ENCODE results near the gene PITPNM3.

DNA sequence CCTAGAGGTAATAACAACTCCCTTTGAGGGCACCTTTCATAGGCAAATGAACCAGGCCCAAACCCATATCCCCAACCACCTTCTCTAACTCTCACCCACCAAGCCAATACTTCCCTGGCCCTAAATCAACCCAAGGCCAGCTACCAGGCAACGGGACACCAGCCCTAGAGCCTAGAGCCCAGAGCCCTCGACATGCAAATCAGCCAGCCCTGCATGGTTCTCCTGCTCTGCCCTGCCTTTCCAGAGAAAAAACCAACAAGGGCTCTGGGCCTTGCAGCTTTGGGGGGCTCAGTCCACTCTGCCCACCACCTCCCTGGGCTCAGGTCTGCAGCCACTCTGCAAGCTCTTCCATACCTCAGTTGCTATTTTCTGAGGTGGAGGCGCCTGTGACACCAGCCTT, 55.0 kb downstream of the PITPNM3 start:
- TF ChIP-seq, protein P1, sequence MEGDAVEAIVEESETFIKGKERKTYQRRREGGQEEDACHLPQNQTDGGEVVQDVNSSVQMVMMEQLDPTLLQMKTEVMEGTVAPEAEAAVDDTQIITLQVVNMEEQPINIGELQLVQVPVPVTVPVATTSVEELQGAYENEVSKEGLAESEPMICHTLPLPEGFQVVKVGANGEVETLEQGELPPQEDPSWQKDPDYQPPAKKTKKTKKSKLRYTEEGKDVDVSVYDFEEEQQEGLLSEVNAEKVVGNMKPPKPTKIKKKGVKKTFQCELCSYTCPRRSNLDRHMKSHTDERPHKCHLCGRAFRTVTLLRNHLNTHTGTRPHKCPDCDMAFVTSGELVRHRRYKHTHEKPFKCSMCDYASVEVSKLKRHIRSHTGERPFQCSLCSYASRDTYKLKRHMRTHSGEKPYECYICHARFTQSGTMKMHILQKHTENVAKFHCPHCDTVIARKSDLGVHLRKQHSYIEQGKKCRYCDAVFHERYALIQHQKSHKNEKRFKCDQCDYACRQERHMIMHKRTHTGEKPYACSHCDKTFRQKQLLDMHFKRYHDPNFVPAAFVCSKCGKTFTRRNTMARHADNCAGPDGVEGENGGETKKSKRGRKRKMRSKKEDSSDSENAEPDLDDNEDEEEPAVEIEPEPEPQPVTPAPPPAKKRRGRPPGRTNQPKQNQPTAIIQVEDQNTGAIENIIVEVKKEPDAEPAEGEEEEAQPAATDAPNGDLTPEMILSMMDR (IDR thresholded peaks at IDR 0.05; ENCODE audit: poor library complexity), result no peak
- TF ChIP-seq EZH2 (IDR thresholded peaks at IDR 0.05; ENCODE audit: borderline replicate concordance), result no peak

All from hepatocyte (in vitro differentiated cells).